Measurements from ENCODE around the gene STRN. TPM values are rescaled to one million over a fixed set of nuclear protein-coding genes. Genes with fewer than 3 reads are reported as not detected.

STRN gene
- total and polyA plus RNA-seq, 10 of the 15 experiments (the other 5 are each of a cell fraction or from before 2014, with no cell fraction given) = 1.00 to 19.2 (median 9.1) TPM

- in situ Hi-C loops (cut with MboI) = no loop called here
- no peak overlapping the region for H3K27ac ChIP-seq (ENCODE audit: control insufficient read depth, insufficient read depth)
- POLR2A ChIA-PET = no interaction called here
These were observed 147.1 kb downstream of the STRN start for GRCh38 chr2:36819095-36819711.

More at GRCh38 chr2:36819095-36819711, 147.1 kb downstream of the STRN start:
- BruUV-seq (replicated peaks) = no TSS peak
- no peak overlapping the region for H3K9ac ChIP-seq (ENCODE audit: control insufficient read depth, insufficient read depth, low read length)
- no peaks in the 10 kb centered on the region for H4K20me1 ChIP-seq (ENCODE audit: control insufficient read depth, insufficient read depth)
- no peak; the same call in 2 of the 3 replicates for ATAC-seq
- no peaks in the 10 kb centered on the region for H3K4me1 ChIP-seq (ENCODE audit: control insufficient read depth, insufficient read depth, low read length)
- TF ChIP-seq, protein P1, sequence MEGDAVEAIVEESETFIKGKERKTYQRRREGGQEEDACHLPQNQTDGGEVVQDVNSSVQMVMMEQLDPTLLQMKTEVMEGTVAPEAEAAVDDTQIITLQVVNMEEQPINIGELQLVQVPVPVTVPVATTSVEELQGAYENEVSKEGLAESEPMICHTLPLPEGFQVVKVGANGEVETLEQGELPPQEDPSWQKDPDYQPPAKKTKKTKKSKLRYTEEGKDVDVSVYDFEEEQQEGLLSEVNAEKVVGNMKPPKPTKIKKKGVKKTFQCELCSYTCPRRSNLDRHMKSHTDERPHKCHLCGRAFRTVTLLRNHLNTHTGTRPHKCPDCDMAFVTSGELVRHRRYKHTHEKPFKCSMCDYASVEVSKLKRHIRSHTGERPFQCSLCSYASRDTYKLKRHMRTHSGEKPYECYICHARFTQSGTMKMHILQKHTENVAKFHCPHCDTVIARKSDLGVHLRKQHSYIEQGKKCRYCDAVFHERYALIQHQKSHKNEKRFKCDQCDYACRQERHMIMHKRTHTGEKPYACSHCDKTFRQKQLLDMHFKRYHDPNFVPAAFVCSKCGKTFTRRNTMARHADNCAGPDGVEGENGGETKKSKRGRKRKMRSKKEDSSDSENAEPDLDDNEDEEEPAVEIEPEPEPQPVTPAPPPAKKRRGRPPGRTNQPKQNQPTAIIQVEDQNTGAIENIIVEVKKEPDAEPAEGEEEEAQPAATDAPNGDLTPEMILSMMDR (IDR thresholded peaks at IDR 0.05 in 2 of 3, conservative IDR thresholded peaks at IDR 0.05 in 1 of 3; ENCODE audit: control insufficient read depth in 2 of 3, extremely low read depth in 1 of 3, insufficient read depth in 1 of 3, low read depth in 3 of 3, low read length in 3 of 3) = peak in 1 of 3 experiments; percentile 17; a peak in 1 of 6 replicates
- TF ChIP-seq, protein P2, sequence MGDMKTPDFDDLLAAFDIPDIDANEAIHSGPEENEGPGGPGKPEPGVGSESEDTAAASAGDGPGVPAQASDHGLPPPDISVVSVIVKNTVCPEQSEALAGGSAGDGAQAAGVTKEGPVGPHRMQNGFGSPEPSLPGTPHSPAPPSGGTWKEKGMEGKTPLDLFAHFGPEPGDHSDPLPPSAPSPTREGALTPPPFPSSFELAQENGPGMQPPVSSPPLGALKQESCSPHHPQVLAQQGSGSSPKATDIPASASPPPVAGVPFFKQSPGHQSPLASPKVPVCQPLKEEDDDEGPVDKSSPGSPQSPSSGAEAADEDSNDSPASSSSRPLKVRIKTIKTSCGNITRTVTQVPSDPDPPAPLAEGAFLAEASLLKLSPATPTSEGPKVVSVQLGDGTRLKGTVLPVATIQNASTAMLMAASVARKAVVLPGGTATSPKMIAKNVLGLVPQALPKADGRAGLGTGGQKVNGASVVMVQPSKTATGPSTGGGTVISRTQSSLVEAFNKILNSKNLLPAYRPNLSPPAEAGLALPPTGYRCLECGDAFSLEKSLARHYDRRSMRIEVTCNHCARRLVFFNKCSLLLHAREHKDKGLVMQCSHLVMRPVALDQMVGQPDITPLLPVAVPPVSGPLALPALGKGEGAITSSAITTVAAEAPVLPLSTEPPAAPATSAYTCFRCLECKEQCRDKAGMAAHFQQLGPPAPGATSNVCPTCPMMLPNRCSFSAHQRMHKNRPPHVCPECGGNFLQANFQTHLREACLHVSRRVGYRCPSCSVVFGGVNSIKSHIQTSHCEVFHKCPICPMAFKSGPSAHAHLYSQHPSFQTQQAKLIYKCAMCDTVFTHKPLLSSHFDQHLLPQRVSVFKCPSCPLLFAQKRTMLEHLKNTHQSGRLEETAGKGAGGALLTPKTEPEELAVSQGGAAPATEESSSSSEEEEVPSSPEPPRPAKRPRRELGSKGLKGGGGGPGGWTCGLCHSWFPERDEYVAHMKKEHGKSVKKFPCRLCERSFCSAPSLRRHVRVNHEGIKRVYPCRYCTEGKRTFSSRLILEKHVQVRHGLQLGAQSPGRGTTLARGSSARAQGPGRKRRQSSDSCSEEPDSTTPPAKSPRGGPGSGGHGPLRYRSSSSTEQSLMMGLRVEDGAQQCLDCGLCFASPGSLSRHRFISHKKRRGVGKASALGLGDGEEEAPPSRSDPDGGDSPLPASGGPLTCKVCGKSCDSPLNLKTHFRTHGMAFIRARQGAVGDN (IDR thresholded peaks at IDR 0.05) = no peak
- ChIA-PET RAD21 (ENCODE audit: unreplicated experiment) (interaction anchor here (0.9 to 1.8 kb wide), 4 partner anchors 100 to 194 kb away, joined by 3 to 9 read pairs (median 3); no protein-coding TSS in a partner anchor), CTCF (interaction anchor here (0.6 to 4.8 kb wide), 19 partner anchors 9 to 729 kb away, joined by 3 to 36 read pairs (median 4); no protein-coding TSS in a partner anchor), SMC1A (ENCODE audit: uncharacterized antibody, unreplicated experiment) (interaction anchor here (0.7 to 2.9 kb wide), 9 partner anchors 8 to 273 kb away, joined by 3 to 15 read pairs (median 4); no protein-coding TSS in a partner anchor)
- no peaks in the 10 kb centered on the region for H3K79me2 ChIP-seq (ENCODE audit: control insufficient read depth, insufficient read depth, low read length)
- WGBS (ENCODE audit: insufficient coverage, insufficient replicate concordance, low lambda C conversion rate, missing lambda C conversion rate) = 64% methylated on average over 4 of the region's 4 CpGs
- DNase-seq (ENCODE audit: low read depth, low spot score) = no peak
- FAIRE-seq = no peak
- no peak overlapping the region for H3K4me3 ChIP-seq
- H2AFZ ChIP-seq (ENCODE audit: control insufficient read depth, low read depth, low read length) = no peak overlapping the region
- H3K27me3 ChIP-seq (replicated peaks in 1 of 2; ENCODE audit: control insufficient read depth in 2 of 2, insufficient read depth in 2 of 2, low read length in 1 of 2) = peaks cover 0 to 3% of the 10 kb centered on the region in 2 experiments; a peak in 2 of 4 replicates
- no peaks in the 10 kb centered on the region for H3K36me3 ChIP-seq (ENCODE audit: control insufficient read depth in 2 of 2, insufficient read depth in 2 of 2, low read length in 1 of 2)
- no peaks in the 10 kb centered on the region for H3K9me3 ChIP-seq (replicated peaks; ENCODE audit: control insufficient read depth, insufficient read depth, low read length)
- intact Hi-C loops (cut with micrococcal nuclease; ENCODE audit: unreplicated experiment) = no loop called here
- no peak overlapping the region for H3K4me2 ChIP-seq (ENCODE audit: control insufficient read depth, insufficient read depth)

Measured in GM12878 (cell line).